OCI-LY7 (cell line): Measurements from ENCODE around the gene ADCY9.

Source experiments
- EZH2phosphoT487 ChIP-seq: fragments of 200-600 bp; sonication (generic); IDR thresholded peaks from 2 replicates; pipeline ENCODE4 v1.6.1; 2018; ENCODE audit warnings: low read depth, borderline replicate concordance, mild to moderate bottlenecking, mixed run types, antibody characterized with exemption, low read length, moderate library complexity, mixed read lengths
- TF ChIP-seq, protein P1 (sequence below): fragments of 200-600 bp; sonication (generic); conservative IDR thresholded peaks from 2 replicates; pipeline ENCODE4 v1.5.1; 2014; ENCODE audit warnings: mild to moderate bottlenecking, antibody characterized with exemption, low read length, moderate library complexity, mixed read lengths

DNA sequence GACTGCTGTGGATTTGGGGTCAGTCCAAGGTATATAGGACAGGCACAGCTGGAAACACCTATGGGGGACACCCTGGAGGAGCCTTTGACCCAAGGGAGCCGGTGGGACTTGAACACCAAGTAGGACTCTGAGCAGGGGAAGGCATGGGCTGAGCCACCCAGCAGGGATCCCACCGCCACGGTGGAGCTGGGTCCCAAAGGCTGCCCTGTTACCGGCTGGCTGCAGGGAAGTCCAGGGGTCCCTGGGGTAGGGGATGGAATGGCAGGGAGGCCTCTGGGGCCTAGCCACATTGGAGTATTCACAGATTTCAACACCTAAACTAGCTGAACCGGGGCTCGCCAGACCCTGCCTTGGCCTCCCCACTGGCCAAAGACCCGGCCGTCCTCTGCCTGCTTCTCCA, 196.0 kb downstream of the ADCY9 start:
- TF ChIP-seq, protein P1, sequence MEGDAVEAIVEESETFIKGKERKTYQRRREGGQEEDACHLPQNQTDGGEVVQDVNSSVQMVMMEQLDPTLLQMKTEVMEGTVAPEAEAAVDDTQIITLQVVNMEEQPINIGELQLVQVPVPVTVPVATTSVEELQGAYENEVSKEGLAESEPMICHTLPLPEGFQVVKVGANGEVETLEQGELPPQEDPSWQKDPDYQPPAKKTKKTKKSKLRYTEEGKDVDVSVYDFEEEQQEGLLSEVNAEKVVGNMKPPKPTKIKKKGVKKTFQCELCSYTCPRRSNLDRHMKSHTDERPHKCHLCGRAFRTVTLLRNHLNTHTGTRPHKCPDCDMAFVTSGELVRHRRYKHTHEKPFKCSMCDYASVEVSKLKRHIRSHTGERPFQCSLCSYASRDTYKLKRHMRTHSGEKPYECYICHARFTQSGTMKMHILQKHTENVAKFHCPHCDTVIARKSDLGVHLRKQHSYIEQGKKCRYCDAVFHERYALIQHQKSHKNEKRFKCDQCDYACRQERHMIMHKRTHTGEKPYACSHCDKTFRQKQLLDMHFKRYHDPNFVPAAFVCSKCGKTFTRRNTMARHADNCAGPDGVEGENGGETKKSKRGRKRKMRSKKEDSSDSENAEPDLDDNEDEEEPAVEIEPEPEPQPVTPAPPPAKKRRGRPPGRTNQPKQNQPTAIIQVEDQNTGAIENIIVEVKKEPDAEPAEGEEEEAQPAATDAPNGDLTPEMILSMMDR = no peak
- TF ChIP-seq EZH2phosphoT487 = no peak
